NT2/D1 (cell line): Measurements from ENCODE around the gene AVPR2.
A peak's percentile ranks its signal among the peaks of the same experiment; 100 is the strongest.

Experiments used
- DNase-seq: peaks from one replicate; pipeline ENCODE4 v3.0.0-alpha.2; 2011; ENCODE audit warnings: low read depth, low spot score
- H3K27me3 ChIP-seq: 2 replicates; pipeline ENCODE4 v1.6.0; 2011; ENCODE audit warnings: mild to moderate bottlenecking; ENCODE audit not compliant: insufficient read length, insufficient read depth
- H3K36me3 ChIP-seq: 2 replicates; pipeline ENCODE4 v1.6.1; 2011; ENCODE audit warnings: mild to moderate bottlenecking, low read length, mixed read lengths; ENCODE audit not compliant: insufficient read depth, insufficient read length
- H3K4me1 ChIP-seq: 2 replicates; pipeline ENCODE4 v1.5.1; 2011; ENCODE audit not compliant: insufficient read depth, insufficient read length
- H3K4me3 ChIP-seq: 2 replicates; pipeline ENCODE4 v1.5.1; 2011; ENCODE audit warnings: low read depth; ENCODE audit not compliant: insufficient read length
- H3K9ac ChIP-seq: 2 replicates; pipeline ENCODE4 v1.6.0; 2011; ENCODE audit warnings: low read depth; ENCODE audit not compliant: insufficient read length
- H3K9me3 ChIP-seq: 2 replicates; pipeline ENCODE4 v1.5.1; 2011; ENCODE audit warnings: mild to moderate bottlenecking, low read length; ENCODE audit not compliant: insufficient read depth
- SUZ12 ChIP-seq: IDR thresholded peaks from 2 replicates; pipeline ENCODE4 v1.6.1; 2011; ENCODE audit not compliant: insufficient read length, insufficient read depth; ENCODE audit errors: extremely low read depth
- YY1 ChIP-seq: IDR thresholded peaks from 2 replicates; pipeline ENCODE4 v1.6.1; 2011; ENCODE audit not compliant: insufficient read length, insufficient read depth
- ZNF274 ChIP-seq: IDR thresholded peaks from 2 replicates; pipeline ENCODE4 v1.6.1; 2011; ENCODE audit warnings: mild to moderate bottlenecking, low read depth, low read length

Gene AVPR2

DNA sequence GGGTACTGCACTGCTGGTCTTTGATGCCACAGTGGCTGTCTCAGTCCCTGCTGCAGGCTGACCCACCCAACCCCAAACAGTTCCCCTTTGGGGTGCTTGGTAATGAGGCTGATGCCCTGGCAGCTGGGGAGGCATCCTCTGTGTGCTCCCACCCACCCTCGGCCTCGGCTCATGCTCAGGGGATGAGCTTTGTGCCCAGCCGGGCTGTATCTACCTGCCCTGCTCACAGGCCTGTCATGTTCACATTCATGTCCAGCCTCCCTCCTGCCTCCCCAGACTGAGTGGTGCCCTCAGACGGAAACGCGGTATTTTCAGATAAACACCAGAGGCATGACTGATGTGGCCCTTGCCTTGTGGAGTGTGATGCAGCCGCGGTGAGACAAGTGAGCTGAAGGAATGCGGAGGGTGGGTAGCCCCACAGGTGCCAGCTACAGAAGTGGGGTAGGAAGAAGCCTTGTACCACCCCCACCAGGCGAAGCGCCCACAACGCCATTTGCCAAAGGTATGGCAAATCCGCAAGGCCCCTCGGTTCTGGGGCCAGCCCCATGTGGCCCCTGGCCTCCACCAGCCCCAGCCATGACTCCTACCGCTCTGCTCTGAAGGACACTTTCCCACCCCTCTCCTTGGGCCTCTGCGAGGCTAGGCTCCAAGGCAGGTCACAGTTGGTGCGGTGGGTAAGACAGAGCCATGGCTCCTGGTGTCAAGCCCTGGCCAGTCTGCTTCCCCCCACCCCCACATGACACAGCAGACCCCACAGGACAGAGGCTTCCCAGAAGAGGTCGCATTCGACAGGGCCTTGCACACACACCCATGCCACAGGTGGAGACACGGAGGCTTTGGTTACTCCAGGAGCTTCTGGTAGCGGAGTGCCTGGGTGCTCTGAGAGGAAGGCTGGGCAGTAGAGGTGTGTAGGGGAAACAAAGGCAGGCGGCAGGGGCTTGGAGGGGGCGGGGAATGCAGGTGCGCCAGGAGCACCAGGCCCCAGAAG is 41.8 kb downstream of the AVPR2 start:
- H3K36me3 ChIP-seq = peaks cover 34% of the 10 kb centered on the region
- TF ChIP-seq YY1 = no peak
- TF ChIP-seq ZNF274 = no peak
- TF ChIP-seq SUZ12 = no peak
- DNase-seq = no peak
- no peaks in the 10 kb centered on the region for H3K27me3 ChIP-seq
- H3K9ac ChIP-seq = no peak overlapping the region
- H3K9me3 ChIP-seq = no peaks in the 10 kb centered on the region
- H3K4me3 ChIP-seq = no peak overlapping the region
- peaks cover 7% of the 10 kb centered on the region for H3K4me1 ChIP-seq

GRCh38 chrX:153947009-153947769 is 42.7 kb downstream of the AVPR2 start:
- H3K4me3 ChIP-seq = no peak overlapping the region
- H3K9ac ChIP-seq = peak overlapping the region; percentile 10
- no peak for DNase-seq
- H3K4me1 ChIP-seq = peaks cover 7% of the 10 kb centered on the region
- TF ChIP-seq SUZ12 (no peak), ZNF274 (no peak), YY1 (no peak)
- H3K36me3 ChIP-seq = peaks cover 43% of the 10 kb centered on the region
- no peaks in the 10 kb centered on the region for H3K27me3 ChIP-seq
- H3K9me3 ChIP-seq = no peaks in the 10 kb centered on the region

DNA sequence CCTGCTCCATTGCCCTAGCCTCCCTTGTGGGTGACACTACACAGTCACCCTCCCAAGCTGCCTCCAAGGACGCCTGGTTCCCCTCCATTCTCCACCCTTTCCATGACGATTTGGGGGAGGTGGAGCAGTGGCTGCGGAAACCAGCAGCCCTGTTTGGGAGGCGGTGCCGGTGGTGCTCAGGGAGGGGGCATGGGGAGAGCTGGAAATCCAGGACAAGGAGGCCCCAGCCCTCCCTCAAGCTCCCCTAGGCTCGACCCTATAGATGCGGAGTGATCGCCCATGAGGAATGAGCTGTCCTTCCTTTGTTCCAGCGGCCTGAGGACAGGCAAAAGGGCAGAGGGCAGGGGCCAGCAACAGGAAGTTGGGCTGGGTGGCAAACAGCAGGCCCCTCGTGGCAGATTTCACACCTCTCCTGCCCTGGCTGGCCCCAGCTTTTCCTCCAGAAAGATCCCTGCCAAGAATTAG is 43.6 kb downstream of the AVPR2 start:
- H3K36me3 ChIP-seq = peaks cover 52% of the 10 kb centered on the region
- TF ChIP-seq YY1 = no peak
- TF ChIP-seq ZNF274 = no peak
- TF ChIP-seq SUZ12 = no peak
- H3K4me3 ChIP-seq = no peak overlapping the region
- DNase-seq = no peak
- no peaks in the 10 kb centered on the region for H3K27me3 ChIP-seq
- H3K9me3 ChIP-seq = no peaks in the 10 kb centered on the region
- H3K4me1 ChIP-seq = peaks cover 7% of the 10 kb centered on the region
- no peak overlapping the region for H3K9ac ChIP-seq

GRCh38 chrX:153948847-153949805 is 44.7 kb downstream of the AVPR2 start:
- Histone ChIP-seq H3K9me3 (no peaks in the 10 kb centered on the region), H3K36me3 (peaks cover 62% of the 10 kb centered on the region), H3K4me1 (peaks cover 3% of the 10 kb centered on the region), H3K27me3 (no peaks in the 10 kb centered on the region), H3K4me3 (no peak overlapping the region), H3K9ac (no peak overlapping the region)
- no peak for DNase-seq
- TF ChIP-seq YY1 = no peak
- TF ChIP-seq ZNF274 = no peak
- TF ChIP-seq SUZ12 = no peak

- no peak overlapping the region for H3K9ac ChIP-seq
- no peaks in the 10 kb centered on the region for H3K9me3 ChIP-seq
- no peak for TF ChIP-seq YY1
- TF ChIP-seq ZNF274 = no peak
- TF ChIP-seq SUZ12 = no peak
- H3K4me1 ChIP-seq = peaks cover 3% of the 10 kb centered on the region
- H3K27me3 ChIP-seq = no peaks in the 10 kb centered on the region
- peaks cover 71% of the 10 kb centered on the region for H3K36me3 ChIP-seq
- no peak for DNase-seq
- no peak overlapping the region for H3K4me3 ChIP-seq
Observed at GRCh38 chrX:153950127-153950526, 45.7 kb downstream of the AVPR2 start.

GRCh38 chrX:153951683-153952372 is 47.4 kb downstream of the AVPR2 start:
- no peak for TF ChIP-seq SUZ12
- no peak for TF ChIP-seq YY1
- no peak for TF ChIP-seq ZNF274
- DNase-seq = no peak
- H3K9ac ChIP-seq = no peak overlapping the region
- H3K27me3 ChIP-seq = no peaks in the 10 kb centered on the region
- H3K9me3 ChIP-seq = no peaks in the 10 kb centered on the region
- peaks cover 80% of the 10 kb centered on the region for H3K36me3 ChIP-seq
- H3K4me1 ChIP-seq = peaks cover 3% of the 10 kb centered on the region
- H3K4me3 ChIP-seq = no peak overlapping the region
